ENCODE measurements around the gene SIGLEC5. TPM values are rescaled to one million over a fixed set of nuclear protein-coding genes. Genes with fewer than 3 reads are reported as not detected.

Gene SIGLEC5
- total RNA-seq, 1 experiment from 2014 or later, result not detected

DNA sequence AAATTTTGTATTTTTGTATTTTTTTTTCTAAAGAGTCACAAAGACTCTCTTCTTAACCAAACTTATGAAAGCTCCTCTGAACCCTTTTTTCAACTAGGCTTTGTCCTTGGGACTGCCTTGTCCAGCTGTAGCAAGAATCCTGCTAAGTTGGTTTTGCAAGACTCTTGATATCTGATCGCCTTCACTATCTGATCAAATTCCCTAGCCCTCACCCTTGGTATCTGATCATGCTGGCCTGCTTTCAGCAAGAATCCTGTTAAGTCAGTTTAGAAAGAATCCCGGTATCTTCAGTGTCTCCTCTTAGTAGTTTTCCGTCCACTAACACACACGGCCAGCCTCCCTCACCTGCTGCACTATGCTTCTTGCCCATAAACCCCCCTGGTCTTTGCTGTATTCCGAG lies 1.9 kb upstream of the SIGLEC5 start:
- intact Hi-C loops (cut with micrococcal nuclease; ENCODE audit: unreplicated experiment), result no loop called here
- POLR2A ChIA-PET (ENCODE audit: unreplicated experiment), result no interaction called here
- TF ChIP-seq, protein P1, sequence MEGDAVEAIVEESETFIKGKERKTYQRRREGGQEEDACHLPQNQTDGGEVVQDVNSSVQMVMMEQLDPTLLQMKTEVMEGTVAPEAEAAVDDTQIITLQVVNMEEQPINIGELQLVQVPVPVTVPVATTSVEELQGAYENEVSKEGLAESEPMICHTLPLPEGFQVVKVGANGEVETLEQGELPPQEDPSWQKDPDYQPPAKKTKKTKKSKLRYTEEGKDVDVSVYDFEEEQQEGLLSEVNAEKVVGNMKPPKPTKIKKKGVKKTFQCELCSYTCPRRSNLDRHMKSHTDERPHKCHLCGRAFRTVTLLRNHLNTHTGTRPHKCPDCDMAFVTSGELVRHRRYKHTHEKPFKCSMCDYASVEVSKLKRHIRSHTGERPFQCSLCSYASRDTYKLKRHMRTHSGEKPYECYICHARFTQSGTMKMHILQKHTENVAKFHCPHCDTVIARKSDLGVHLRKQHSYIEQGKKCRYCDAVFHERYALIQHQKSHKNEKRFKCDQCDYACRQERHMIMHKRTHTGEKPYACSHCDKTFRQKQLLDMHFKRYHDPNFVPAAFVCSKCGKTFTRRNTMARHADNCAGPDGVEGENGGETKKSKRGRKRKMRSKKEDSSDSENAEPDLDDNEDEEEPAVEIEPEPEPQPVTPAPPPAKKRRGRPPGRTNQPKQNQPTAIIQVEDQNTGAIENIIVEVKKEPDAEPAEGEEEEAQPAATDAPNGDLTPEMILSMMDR (conservative IDR thresholded peaks at IDR 0.05), result no peak
- TF ChIP-seq EZH2 (IDR thresholded peaks at IDR 0.05; ENCODE audit: low read depth), result no peak
- no peaks in the 10 kb centered on the region for H3K36me3 ChIP-seq (ENCODE audit: low read depth)
- H3K9me2 ChIP-seq (ENCODE audit: insufficient read depth), result no peaks in the 10 kb centered on the region
- peaks cover 22% of the 10 kb centered on the region for H3K27me3 ChIP-seq (ENCODE audit: insufficient read depth, low read depth)
- H3K4me3 ChIP-seq, result no peak overlapping the region
- no peaks in the 10 kb centered on the region for H3K9me3 ChIP-seq (ENCODE audit: insufficient read depth, low read depth)
- no peaks in the 10 kb centered on the region for H3F3A ChIP-seq (ENCODE audit: insufficient read depth, low read depth)
- CTCF ChIA-PET, result no interaction called here
- no peak overlapping the region for H3K27ac ChIP-seq
- no peak for DNase-seq
- no peaks in the 10 kb centered on the region for H3K79me2 ChIP-seq (ENCODE audit: low read depth)
- no peaks in the 10 kb centered on the region for H4K20me1 ChIP-seq (ENCODE audit: insufficient read depth)
- BruUV-seq (replicated peaks), result no TSS peak
- H3K4me2 ChIP-seq, result no peak overlapping the region
- H2AFZ ChIP-seq, result no peak overlapping the region
- no peaks in the 10 kb centered on the region for H3K4me1 ChIP-seq (replicated peaks; ENCODE audit: insufficient read depth)

DNA sequence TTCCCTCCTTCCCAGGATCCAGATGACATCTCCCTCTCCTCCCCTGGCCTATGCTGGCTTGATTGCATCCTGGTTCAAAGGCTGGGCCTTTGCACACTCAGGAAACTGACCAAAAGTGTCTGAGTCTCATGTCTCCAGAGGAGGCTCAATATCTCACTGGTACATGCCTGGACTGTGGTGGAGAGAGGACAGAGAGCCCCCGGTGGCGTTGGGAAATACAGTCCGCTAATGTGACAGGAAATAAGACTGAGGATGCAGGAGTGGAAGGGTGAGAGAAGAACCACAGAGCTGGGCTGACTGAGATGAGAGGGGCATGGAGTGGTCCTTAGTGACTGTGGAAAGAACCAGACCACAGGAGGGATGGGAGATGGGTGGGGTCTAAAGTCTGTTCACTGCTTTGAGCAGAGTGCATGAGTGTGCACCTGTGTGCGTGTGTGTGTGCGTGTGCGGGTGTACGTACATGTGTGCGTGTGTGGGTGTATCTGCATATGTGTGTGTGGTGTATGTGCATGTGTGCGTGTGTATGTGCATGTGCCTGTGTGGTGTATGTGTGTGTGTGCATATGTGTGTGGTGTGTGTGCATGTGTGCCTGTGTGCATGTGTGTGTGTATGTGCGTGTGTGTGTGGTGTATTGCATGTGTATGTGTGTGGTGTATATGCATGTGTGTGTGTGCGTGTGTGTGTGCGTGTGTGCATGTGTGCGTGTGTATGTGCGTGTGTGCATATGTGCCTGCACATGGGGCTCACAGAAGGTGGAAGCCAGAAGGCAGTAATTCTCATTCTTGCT lies 1.9 kb downstream of the SIGLEC5 start:
- no TSS peak for BruUV-seq (replicated peaks)
- ChIA-PET CTCF (no interaction called here), POLR2A (ENCODE audit: unreplicated experiment) (no interaction called here)
- no peaks in the 10 kb centered on the region for H3K9me2 ChIP-seq (ENCODE audit: insufficient read depth)
- H3K9me3 ChIP-seq (ENCODE audit: insufficient read depth, low read depth), result peaks cover 2% of the 10 kb centered on the region
- no peaks in the 10 kb centered on the region for H3K79me2 ChIP-seq (ENCODE audit: low read depth)
- H3K4me1 ChIP-seq (replicated peaks; ENCODE audit: insufficient read depth), result no peaks in the 10 kb centered on the region
- peaks cover 59% of the 10 kb centered on the region for H3K27me3 ChIP-seq (ENCODE audit: insufficient read depth, low read depth)
- H3F3A ChIP-seq (ENCODE audit: insufficient read depth, low read depth), result no peaks in the 10 kb centered on the region
- H4K20me1 ChIP-seq (ENCODE audit: insufficient read depth), result 0 out of 2 replicates have a peak, but pooled peaks cover 3% of the 10 kb centered on the region
- H3K36me3 ChIP-seq (ENCODE audit: low read depth), result no peaks in the 10 kb centered on the region
- no peak overlapping the region for H2AFZ ChIP-seq
- DNase-seq, result no peak
- intact Hi-C loops (cut with micrococcal nuclease; ENCODE audit: unreplicated experiment), result no loop called here
- no peak for TF ChIP-seq EZH2 (IDR thresholded peaks at IDR 0.05; ENCODE audit: low read depth)
- TF ChIP-seq, protein P1 (conservative IDR thresholded peaks at IDR 0.05), result no peak
- H3K4me3 ChIP-seq, result no peak overlapping the region
- no peak overlapping the region for H3K4me2 ChIP-seq
- no peak overlapping the region for H3K27ac ChIP-seq

DNA sequence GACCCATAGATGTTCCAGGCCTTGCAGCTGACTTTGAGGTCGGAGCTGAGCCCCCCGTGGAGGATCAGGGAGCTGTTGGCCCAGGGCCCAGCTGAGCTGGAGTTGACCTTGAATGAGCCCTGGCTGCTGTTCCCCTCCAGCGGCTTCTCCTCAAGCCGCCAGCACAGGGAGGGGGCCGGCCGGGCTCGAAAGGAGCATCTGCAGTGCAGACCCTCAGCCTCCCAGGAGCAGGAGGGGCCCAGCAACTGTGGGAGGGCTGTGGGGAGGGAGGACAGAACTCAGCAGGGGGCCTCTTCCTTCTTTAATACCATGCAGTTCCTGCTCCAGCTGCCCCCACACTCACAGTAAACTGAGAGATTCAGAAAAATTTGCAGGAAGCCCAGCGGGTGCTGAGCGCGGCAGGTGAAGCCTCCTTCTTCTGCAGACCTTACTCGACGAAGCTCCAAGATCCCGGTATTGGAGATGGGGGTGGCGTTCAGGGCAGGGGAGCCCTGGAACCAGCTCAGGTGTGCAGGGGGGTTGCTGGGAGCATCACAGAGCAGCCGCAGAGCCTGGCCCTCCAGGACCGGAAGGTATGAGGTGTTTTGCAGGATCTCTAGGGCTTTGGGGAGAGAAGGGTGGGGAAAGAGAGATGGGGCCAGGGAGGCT lies 2.6 kb downstream of the SIGLEC5 start:
- no peak overlapping the region for H3K4me3 ChIP-seq
- H3K79me2 ChIP-seq (ENCODE audit: low read depth), result no peaks in the 10 kb centered on the region
- H3K27me3 ChIP-seq (ENCODE audit: insufficient read depth, low read depth), result peaks cover 67% of the 10 kb centered on the region
- POLR2A ChIA-PET (ENCODE audit: unreplicated experiment), result no interaction called here
- no peak overlapping the region for H3K4me2 ChIP-seq
- 0 out of 2 replicates have a peak, but pooled peaks cover 3% of the 10 kb centered on the region for H4K20me1 ChIP-seq (ENCODE audit: insufficient read depth)
- intact Hi-C loops (cut with micrococcal nuclease; ENCODE audit: unreplicated experiment), result no loop called here
- DNase-seq, result no peak
- no peak overlapping the region for H3K27ac ChIP-seq
- no peaks in the 10 kb centered on the region for H3K9me2 ChIP-seq (ENCODE audit: insufficient read depth)
- no TSS peak for BruUV-seq (replicated peaks)
- H3K9me3 ChIP-seq (ENCODE audit: insufficient read depth, low read depth), result peaks cover 2% of the 10 kb centered on the region
- H2AFZ ChIP-seq, result no peak overlapping the region
- no peaks in the 10 kb centered on the region for H3K36me3 ChIP-seq (ENCODE audit: low read depth)
- 0 out of 2 replicates have a peak, but pooled peaks have one; percentile 23 for TF ChIP-seq EZH2 (IDR thresholded peaks at IDR 0.05; ENCODE audit: low read depth)
- TF ChIP-seq, protein P1 (conservative IDR thresholded peaks at IDR 0.05), result no peak
- no peaks in the 10 kb centered on the region for H3K4me1 ChIP-seq (replicated peaks; ENCODE audit: insufficient read depth)
- no peaks in the 10 kb centered on the region for H3F3A ChIP-seq (ENCODE audit: insufficient read depth, low read depth)
- CTCF ChIA-PET, result no interaction called here
